GM21825 (cell line): Measurements from ENCODE around the gene ZCCHC7.
"Not testable (repeated sequence)": the region's sequence is repeated elsewhere in the genome, so short reads cannot be mapped to it uniquely, and the experiment has no call there.

ENCODE experiments used
- ATAC-seq: cut with Tn5 transposase; IDR thresholded peaks from one replicate; pipeline ENCODE4 v1.9.1; 2021; ENCODE audit warnings: mild to moderate bottlenecking, moderate library complexity; ENCODE audit not compliant: unreplicated experiment

ZCCHC7 gene

DNA sequence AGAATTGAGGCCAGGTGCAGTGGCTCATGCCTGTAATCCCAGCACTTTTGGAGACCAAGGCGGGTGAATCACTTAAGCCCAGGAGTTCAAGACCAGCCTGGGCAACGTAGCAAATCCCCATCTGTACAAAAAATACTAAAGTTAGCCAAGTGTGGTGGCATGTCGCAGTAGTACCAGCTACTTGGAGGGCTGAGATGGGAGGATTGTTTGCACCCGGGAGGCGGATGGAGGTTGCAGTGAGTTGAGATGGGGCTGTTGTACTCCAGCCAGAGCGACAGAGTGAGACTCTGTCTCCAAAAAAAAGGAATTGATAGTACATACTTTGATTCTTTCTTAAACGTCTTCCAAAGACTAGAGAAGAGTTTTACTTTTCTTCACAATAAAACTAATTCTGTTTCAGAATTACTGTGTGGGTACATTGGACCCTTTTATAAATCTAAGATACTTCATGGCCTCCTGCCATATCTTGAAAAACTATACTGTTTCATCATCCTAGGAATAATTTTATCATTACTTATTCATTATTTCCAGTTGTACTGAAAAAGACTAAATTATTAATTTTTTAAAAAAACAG is 170.1 kb downstream of the ZCCHC7 start:
- no peak for ATAC-seq

DNA sequence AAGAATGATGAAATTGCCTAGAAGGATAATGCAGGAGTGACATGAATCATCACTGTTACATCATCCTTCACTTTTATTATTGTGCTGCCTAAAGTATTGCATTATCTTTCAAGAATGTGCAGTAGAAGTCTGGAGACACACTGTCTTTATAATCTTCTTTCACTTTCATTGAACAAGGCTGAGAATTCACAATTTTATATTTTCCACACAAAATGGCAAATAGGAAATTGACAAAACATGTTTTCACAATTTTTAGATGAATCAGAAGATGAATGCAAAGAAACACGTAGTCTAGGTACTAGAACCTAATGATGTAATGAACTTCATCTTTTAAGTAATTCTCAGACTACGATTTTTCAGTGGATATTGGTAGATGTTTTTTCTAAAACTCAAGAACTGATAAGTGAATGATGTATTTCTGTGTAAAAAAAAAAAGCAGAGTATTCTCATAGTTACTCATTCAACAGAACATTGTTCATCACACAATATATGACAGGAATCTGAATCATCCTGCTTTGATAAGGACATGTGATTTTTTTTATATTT is 170.6 kb downstream of the ZCCHC7 start:
- no peak for ATAC-seq

DNA sequence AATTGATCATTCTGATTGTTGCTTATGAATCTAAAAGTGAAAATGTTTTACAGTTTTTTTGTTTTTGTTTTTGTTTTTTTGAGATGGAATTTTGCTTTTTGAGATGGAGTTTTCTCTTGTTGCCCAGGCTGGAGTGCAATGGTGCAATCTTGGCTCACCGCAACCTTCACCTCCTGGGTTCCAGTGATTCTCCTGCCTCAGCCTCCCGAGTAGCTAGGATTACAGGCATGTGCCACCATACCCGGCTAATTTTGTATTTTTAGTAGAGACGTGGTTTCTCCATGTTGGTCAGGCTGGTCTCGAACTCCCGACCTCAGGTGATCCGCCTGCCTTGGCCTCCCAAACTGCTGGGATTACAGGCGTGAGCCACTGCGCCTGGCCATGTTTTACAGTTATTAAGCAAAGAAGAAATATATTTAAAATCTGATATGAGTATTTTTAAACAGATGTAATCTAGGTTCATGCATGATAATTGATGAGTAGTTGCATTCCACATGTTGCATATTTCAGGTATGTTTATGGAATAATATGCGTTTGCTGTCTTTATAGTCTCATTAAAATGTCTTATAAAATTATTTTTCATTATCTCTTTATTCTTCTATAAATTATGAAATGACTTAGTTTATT is 171.4 kb downstream of the ZCCHC7 start:
- not testable (repeated sequence) for ATAC-seq

DNA sequence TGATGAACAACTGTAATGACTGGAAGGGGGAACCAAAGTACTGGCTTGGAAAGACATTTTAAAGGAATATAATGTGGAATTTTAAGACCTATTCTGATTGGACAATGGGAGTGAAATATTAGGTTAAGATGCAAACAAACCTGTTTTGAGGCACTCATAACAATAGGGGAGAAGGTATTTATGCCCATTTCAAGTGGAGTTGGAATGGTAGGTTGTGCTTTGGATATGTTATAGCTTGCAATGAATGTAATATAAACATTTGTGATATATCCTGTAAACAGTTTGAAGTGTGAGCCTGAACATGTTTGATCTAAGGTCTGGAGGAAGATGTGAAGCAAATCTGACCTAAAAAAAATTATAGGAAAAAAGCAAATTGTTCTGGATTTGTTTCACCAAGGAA is 172.5 kb downstream of the ZCCHC7 start:
- no peak for ATAC-seq

DNA sequence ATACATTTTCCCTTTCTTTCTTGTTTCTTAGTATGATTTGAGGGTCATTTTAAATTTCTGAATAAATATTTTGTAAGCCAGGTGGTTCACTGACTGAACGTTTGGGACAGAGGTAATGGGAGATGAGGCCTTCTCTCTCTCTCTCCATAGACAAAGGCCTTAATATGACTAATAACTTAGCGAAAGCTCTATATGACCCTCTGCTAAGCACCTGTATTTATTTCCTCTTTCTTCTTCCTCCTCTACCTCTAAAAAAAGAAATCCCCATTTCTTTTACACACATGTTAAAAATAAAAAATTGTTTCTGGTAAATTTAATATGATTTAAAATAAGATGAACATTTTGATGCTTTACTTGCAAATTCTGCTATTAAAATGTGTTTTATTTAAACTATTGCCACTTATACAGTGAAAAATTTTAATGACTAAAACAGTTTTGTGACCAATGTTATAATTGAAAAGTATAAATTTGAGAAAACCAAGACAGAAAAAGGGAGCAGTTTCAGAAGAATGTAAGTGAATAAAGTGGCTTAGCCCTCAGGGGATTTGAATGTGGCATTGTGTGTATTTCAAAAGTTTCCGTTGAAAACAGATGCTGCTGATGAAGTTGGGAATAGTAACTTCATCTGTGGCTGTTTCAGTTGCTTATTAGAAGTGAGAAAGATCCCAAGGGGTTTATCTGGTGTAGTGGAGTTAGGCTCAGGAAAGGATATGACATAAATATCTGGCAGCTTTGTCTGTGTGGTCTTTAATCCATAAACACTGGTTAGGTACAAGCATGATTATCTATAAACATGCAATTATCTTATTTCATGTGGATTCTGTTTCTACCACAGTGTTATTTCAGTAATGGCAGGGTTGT is 173.5 kb downstream of the ZCCHC7 start:
- ATAC-seq = peak; percentile 56

DNA sequence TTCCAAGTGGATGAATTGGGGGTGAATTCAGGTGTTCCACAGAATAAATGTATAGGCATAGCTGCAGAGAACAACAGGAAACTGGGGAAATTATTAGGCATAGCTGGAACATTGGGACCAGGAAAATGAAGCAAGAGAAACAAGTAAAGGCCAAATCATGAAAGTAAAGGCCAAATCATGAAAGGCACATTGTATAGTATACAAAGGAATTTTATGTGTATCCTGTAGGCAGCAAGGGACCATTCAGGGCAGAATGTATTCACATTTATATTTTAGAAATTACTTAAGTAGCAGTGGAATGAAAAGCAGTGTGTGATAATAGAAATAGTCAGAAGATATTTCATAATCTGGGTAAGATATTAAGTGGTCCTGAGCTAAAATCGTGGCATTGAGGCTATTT is 174.8 kb downstream of the ZCCHC7 start:
- ATAC-seq = no peak

DNA sequence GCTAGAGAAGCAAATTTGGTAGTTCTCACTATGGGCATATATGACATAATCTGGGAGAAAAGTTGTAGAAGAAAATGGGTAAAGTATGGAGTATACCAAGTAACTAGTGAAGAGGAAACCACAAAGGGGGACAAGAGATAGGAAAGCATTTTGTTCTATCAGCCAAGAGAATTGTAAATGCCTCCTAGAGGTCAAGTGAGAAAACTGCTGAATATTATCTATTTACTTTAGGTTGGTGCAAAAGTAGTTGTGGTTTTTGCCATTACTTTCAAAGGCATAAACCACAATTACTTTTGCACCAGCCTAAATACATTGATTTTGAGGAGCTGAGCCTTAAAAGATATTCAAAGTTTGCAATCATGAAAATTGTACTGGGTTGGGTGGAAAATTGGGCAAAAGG is 175.4 kb downstream of the ZCCHC7 start:
- ATAC-seq = no peak

DNA sequence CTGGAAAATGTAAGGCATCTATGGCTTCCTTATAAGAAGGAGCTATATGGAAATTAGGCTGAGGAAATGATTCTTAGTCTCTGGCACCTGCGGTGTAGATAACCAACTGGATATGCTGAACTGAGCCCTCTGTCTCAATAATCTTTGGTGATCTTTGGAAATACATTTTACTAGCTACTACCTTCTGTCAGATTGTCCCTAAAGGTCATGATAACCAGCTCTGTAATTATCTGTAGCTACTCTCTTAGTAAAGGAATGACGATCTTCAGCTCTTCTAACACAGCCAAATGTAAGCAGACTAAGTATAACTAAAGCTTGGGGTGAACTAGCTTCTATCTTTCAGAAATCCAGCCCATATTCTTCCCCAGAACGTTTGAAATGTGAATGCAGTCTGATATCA is 177.2 kb downstream of the ZCCHC7 start:
- no peak for ATAC-seq

DNA sequence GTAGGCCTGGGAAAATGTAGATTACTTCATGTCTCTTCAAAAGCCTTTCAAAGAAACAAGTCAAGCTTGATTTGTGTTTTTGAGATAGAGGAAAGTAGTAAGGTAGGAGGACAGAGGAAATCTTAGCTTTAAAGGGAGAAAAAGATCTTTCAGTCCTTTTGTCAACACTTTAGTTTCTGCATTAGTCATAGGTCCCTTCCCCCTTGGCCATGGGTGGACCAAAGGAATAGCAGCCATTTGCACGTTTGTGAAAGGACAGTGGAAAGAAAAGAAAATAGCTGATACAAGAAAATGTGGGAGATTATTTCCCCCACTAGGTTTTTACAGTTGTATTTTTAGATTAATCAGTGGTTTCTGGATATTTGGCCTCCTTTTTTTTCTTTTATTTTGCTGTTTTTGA is 180.2 kb downstream of the ZCCHC7 start:
- peak; percentile 46 for ATAC-seq

DNA sequence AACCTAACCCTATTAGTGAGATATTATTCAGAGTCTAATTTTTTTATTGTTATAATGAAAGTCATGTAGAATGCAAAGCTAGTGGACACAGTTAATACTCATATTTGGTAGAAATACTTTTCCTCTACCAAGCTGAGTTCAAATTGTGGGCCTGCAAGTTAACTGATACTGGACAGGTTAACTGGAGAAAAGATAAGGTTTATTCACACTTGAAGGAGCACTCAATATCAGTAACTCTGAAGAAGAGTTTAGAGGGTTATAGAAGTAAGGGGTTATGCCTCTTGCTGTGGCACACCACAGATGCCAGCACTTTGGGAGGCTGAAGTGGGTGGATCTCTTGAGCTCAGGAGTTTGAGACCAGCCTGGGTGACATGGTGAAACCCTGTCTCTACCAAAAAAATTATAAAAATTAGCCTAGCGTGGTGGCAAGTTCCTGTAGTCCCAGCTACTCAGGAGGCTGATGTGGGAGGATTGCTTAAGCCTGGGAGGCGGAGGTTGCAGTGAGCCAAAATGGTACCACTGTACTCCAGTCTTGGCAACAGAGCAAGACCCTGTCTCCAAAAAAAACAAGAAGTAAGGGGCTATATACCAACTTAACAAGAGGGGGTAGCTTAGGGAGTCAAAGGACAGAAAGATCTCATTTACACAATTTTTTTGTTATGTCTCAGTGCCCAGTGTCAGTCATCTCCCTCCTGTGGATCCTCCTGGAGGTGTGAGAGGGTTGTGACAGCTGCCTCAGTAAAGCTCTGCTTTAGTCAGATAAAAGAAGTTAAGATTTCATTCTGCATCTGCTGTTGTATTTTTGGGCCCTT is 180.9 kb downstream of the ZCCHC7 start:
- ATAC-seq = no peak

DNA sequence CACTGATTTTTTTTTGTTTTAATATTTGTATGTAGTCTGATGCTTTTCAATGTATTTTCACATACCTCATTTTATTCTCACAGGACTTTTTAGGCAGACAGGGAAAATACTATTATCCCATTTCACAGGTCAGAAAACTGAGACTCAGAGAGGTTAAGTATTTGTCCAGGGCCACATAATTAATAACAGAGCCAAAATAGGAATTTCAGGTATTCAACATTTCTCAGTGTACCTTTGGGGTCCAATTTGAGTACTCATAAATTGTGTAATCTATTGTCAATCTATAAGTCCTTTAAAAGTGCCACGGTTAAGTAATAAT is 181.4 kb downstream of the ZCCHC7 start:
- ATAC-seq = no peak

DNA sequence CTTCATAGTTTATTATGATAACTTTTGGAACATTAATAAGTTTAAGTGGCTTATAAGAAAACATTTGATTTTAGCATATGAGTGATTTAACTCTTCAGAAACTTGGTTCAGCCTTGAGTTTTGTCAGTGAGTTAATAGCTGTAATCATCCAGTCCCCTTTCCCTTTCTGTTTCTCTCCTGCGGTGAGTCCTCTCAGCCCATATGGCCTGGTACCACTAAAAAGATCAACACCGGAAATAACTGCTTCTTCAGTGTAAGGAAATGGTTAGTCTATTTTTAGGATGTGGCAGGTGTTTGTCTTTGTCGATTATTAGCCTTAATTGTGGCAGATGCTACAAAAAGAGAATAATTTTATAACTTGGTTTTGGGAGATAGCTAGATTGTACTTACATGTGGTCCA is 181.9 kb downstream of the ZCCHC7 start:
- peak; percentile 85 for ATAC-seq

DNA sequence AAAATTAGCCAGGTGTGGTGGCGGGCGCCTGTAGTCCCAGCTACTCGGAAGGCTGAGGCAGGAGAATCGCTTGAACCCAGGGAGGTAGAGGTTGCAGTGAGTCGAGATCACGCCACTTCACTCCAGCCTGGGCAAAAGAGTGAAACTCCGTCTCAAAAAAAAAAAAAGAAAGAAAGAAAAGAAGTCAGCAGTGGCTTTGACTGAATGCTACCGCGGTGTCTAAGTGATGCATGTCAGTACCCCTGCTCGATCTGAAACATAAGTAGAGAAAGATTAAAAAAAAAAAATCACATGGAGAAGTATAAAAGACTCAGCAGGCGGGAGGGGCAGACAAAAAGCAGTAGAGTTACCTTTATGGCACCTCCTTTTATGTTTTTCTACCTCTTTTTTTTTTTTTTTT is 182.9 kb downstream of the ZCCHC7 start:
- not testable (repeated sequence) for ATAC-seq

DNA sequence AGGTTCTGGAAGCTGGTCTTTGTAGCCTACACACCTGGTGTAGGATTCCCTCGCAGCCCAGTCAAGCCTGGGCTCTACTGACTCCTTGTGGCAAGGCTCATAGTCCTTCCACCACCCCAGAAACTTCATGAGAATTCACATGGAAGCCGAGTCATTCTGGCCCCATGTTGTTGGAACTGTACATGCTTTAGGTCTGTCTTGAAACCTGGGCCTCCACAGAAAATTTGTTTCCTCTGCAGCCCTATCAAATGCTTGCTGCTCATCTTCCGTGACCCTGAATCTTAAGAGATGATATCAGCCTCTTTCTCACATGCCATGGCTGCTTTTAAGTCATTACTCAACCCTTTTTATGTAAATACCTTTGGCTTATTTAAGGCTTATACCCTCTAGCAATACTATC is 188.8 kb downstream of the ZCCHC7 start:
- ATAC-seq = no peak

DNA sequence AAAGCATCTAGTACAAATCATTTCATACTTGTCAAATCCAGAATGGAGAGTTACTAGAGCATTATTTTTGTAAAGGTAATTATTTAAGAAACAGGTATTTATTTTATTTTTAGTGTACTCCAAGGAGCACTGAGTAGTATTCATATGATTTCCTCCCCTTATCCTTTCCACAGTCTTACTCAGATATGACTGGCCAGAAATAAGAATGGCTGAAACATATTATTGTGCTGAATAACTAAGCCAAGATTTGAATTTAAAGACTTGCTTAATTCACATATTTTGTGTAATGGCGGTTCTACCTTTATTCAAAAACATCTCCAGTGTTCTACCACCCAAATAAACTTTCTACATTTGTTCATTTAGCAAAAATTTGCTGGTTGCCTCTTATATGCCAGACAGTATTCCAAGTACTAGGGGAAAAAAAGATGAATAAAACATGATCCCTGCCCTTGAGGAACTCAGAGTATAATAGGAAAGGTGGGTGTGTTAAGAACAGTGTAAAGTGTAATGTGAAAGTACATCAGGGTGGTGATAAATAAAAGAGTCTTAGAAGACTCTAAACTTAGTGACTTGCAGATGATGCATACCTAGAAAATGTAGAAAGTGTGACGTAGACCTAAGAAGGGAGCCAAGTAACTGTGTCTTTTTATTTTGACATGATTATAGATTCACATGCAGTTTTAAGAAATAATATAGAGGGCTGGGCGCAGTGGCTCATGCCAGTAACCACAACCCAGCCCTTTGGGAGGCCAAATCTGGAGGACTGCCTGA is 191.7 kb downstream of the ZCCHC7 start:
- ATAC-seq = no peak

DNA sequence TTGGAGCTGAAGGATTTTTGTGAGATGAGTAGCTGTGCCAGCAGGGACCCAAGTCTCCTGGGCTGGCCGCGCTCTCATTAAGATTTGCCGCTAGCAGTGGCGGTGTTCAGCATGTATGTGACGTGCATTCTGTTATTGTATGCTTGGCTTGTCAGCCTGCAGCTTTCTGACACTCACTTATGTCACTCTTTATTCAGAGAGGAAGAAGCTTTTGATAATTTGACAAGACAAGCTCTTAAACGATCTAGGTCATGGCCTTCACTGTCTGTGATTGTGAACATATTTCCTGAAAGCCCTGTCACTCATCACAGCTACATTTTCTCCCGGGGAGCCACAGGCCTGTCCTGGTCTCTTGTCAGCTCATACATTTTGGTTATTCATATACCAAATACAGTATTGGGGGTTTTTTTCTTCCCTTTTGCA is 203.9 kb downstream of the ZCCHC7 start:
- peak; percentile 60 for ATAC-seq

DNA sequence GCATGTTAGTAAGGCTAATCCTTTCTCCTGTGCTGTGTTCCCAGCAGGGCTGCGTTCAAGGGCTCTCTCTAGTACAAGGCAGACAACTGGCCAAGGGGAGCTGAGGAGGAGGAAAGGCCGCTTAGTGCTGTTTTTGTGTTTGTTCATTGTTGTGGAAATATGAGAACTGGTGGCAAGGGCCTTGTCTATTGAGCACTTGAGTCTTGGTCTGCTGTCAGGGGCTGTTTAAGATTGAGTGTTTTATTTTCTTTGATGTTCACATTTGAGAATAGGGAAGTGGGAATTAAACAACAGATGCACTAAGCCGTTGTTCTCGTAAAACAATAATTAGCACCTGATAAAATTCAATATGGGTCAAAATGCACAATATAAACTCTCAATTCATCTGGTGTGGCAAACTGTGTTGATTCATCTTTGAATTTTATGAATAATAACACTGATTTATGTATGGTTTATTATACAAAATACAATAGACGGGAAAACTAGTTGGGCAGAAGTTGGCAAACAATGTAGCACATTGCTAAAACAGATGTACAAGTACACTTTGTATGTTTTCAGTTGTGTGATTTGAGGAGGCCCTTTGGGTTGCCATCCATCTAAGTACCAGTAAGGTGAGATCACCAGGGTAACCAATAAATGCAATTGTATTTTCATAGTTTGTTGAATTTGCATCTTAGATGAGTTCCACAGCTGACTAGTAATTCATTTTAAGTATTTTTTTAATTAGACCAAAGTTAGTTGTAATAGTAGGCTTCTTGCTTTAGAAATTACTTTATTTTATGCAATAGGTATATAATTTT is 204.5 kb downstream of the ZCCHC7 start:
- ATAC-seq = no peak

DNA sequence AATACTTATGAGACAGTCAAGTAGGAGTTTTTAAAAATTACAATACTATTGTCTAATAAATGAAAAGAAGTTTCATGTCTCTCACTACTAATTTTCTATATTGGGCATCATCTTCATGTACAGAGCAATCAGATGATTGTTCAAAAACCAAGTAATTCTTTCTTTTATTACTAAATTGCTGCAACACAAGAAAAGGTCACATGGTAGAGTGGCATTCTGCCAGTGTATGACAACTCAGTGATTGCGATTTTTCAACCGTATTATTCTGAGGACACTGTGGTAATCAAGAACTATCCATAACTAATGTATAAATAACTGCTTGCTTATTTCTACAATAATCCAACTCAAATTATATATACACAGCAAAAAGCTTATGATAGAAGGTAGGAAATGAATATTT is 205.4 kb downstream of the ZCCHC7 start:
- ATAC-seq = no peak

DNA sequence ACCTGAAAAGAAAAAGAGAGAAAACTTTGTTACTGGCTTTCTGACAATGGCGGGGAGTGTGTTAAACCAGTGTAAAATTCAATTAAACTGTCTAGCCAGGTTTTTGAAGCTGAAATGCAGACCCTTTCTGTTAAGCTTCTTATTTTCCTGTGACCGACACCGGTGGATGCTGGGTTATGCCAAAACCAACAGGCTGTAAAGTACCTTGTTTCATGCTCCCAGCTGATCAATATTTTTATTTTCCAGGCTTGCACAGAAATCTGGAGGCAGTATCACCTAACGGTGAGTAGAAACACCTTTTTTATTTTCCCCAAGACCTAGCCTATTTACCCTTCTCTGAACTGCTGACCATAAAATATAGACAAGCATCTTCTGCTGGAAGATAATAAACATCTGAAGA is 207.2 kb downstream of the ZCCHC7 start:
- ATAC-seq = no peak
